ENCODE data around the gene SELENBP1. TPM values are rescaled to one million over a fixed set of nuclear protein-coding genes. Genes with fewer than 3 reads are reported as not detected.

SELENBP1 gene
- 26.8 and 70.5 TPM in 2 replicates for total RNA-seq (ENCODE audit: low replicate concordance)

GRCh38 chr1:151372058-151372934 is at the start of gene SELENBP1:
Gene SELENBP1, minus strand, starts transcription at chr1:151372705. Its CDS starts 64 bp downstream, at chr1:151372641.
- TF ChIP-seq, protein P1, sequence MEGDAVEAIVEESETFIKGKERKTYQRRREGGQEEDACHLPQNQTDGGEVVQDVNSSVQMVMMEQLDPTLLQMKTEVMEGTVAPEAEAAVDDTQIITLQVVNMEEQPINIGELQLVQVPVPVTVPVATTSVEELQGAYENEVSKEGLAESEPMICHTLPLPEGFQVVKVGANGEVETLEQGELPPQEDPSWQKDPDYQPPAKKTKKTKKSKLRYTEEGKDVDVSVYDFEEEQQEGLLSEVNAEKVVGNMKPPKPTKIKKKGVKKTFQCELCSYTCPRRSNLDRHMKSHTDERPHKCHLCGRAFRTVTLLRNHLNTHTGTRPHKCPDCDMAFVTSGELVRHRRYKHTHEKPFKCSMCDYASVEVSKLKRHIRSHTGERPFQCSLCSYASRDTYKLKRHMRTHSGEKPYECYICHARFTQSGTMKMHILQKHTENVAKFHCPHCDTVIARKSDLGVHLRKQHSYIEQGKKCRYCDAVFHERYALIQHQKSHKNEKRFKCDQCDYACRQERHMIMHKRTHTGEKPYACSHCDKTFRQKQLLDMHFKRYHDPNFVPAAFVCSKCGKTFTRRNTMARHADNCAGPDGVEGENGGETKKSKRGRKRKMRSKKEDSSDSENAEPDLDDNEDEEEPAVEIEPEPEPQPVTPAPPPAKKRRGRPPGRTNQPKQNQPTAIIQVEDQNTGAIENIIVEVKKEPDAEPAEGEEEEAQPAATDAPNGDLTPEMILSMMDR (IDR thresholded peaks at IDR 0.05; ENCODE audit: insufficient read depth, low read length), result no peak
- peak within 1 kb of the TSS; percentile 70 for H3K4me3 ChIP-seq (ENCODE audit: low read depth, low read length)
- peak; percentile 84 for DNase-seq (ENCODE audit: low read depth)

GRCh38 chr1:151419819-151420218 is 47.3 kb upstream of the SELENBP1 start:
- no peak for DNase-seq (ENCODE audit: low read depth)
- no peak overlapping the region for H3K4me3 ChIP-seq (ENCODE audit: low read depth, low read length)
- TF ChIP-seq, protein P1 (IDR thresholded peaks at IDR 0.05; ENCODE audit: insufficient read depth, low read length), result no peak

DNA sequence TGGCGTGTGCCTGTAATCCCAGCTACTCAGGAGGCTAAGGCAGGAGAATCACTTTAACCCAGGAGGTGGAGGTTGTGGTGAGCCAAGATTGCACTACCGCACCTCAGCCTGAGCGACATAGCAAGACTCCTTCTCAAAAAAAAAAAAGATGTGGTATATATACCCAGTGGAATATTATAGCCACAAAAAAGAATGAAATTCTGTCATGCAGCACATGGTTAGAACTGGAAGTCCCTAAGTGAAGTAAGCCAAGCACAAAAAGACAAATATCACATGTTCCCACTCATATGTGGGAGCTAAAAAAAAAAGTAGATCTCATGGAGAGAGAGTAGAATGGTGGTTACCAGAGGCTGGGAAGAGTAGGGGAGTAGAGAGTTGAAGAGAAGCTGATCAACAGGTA is 45.6 kb upstream of the SELENBP1 start:
- TF ChIP-seq, protein P1 (IDR thresholded peaks at IDR 0.05; ENCODE audit: insufficient read depth, low read length), result no peak
- DNase-seq (ENCODE audit: low read depth), result no peak
- H3K4me3 ChIP-seq (ENCODE audit: low read depth, low read length), result no peak overlapping the region

GRCh38 chr1:151416231-151416630 is 43.7 kb upstream of the SELENBP1 start:
- H3K4me3 ChIP-seq (ENCODE audit: low read depth, low read length), result no peak overlapping the region
- TF ChIP-seq, protein P1 (IDR thresholded peaks at IDR 0.05; ENCODE audit: insufficient read depth, low read length), result no peak
- peak; percentile 57 for DNase-seq (ENCODE audit: low read depth)

GRCh38 chr1:151411884-151412283 is 39.4 kb upstream of the SELENBP1 start:
- no peak for DNase-seq (ENCODE audit: low read depth)
- TF ChIP-seq, protein P1 (IDR thresholded peaks at IDR 0.05; ENCODE audit: insufficient read depth, low read length), result no peak
- no peak overlapping the region for H3K4me3 ChIP-seq (ENCODE audit: low read depth, low read length)

- TF ChIP-seq, protein P1 (IDR thresholded peaks at IDR 0.05; ENCODE audit: insufficient read depth, low read length), result no peak
- no peak overlapping the region for H3K4me3 ChIP-seq (ENCODE audit: low read depth, low read length)
- no peak for DNase-seq (ENCODE audit: low read depth)
These were observed 36.4 kb upstream of the SELENBP1 start for GRCh38 chr1:151408891-151409290.
